Stomach (tissue), 9 donors: Measurements from ENCODE around the gene TRDMT1. TPM values are rescaled to one million over a fixed set of nuclear protein-coding genes. Genes with fewer than 3 reads are reported as not detected.

Experiments used
- DNase-seq, 2 donors: peaks; one replicate each; pipeline versions ENCODE4 v3.0.0 to v3.0.0-alpha.2; 2013 to 2019
- H3K27ac ChIP-seq, 5 donors: fragments of 200-600 bp in 4 of 5; sonication (generic) in 4 of 5; one replicate each; pipeline ENCODE4 v1.5.1; 2013 to 2019; ENCODE audit warnings: mild to moderate bottlenecking in 1 of 5, moderate library complexity in 1 of 5
- H3K27me3 ChIP-seq, 3 donors: fragments of 200-600 bp; sonication (generic); one replicate each; pipeline ENCODE4 v1.5.1; 2017 to 2019; ENCODE audit warnings: mixed run types in 1 of 3
- H3K36me3 ChIP-seq, 4 donors: fragments of 200-600 bp; sonication (generic); 1 replicate in 3 of 4; 2 replicates in 1 of 4; pipeline ENCODE4 v1.5.1; 2016 to 2019
- H3K4me1 ChIP-seq, 4 donors: fragments of 200-600 bp; sonication (generic); one replicate each; pipeline ENCODE4 v1.5.1; 2016 to 2019
- H3K4me3 ChIP-seq, 4 donors: fragments of 200-600 bp; sonication (generic) in 3 of 4; one replicate each; pipeline ENCODE4 v1.5.1; 2016 to 2019; ENCODE audit warnings: mild to moderate bottlenecking in 1 of 4
- H3K9me3 ChIP-seq, 4 donors: fragments of 200-600 bp; sonication (generic); one replicate each; pipeline ENCODE4 v1.5.1; 2016 to 2019
- EP300 ChIP-seq: sonication (generic); formaldehyde crosslinking; IDR thresholded peaks from one replicate; pipeline ENCODE4 v1.6.1; 2017; ENCODE audit warnings: antibody characterized with exemption
- POLR2A ChIP-seq, 4 donors: fragments of 450-650 bp; IDR thresholded peaks; one replicate each; pipeline ENCODE4 v1.6.1; 2016; ENCODE audit warnings: antibody characterized with exemption in 4 of 4, control low read depth in 2 of 4, mild to moderate bottlenecking in 1 of 4, moderate library complexity in 1 of 4
- POLR2AphosphoS5 ChIP-seq, 3 donors: sonication (generic); formaldehyde crosslinking; IDR thresholded peaks; one replicate each; pipeline ENCODE4 v1.6.1; 2016; ENCODE audit warnings: antibody characterized with exemption in 3 of 3
- WGBS, 5 donors: extraction: QIAGEN DNeasy Blood & Tissue Kit in 3 of 5; methylation state at CpG; one replicate each; pipeline versions ENCODE4 v1.1.5 to v1.1.7; 2013 to 2018; 5-methylcytosine and 5-hydroxymethylcytosine counted together
- intact Hi-C: fragments of 100-400 bp; cut with DNase I; formaldehyde crosslinking; loops from one replicate; pipeline ENCODE4 v1.15.1; 2023; ENCODE audit warnings: low total_unique reads
- polyA plus RNA-seq, 3 donors: library from polyadenylated mRNA; stranded (reverse); fragments of 200-250 nt; gene quantifications; one replicate each; pipeline ENCODE4 v1.2.3, GENCODE V29; 2013
- total RNA-seq, 5 donors: library from RNA; depleted of rRNA; stranded (reverse); fragments of >200 nt; gene quantifications; one replicate each; pipeline versions ENCODE4 v1.1.0 to v1.2.3, GENCODE V29; 2014 to 2016
- TF ChIP-seq, protein P1 (sequence below), 7 experiments: fragments of 450-650 bp in 4 of 7; fragments of 200-600 bp in 3 of 7; sonication (generic) in 3 of 7; IDR thresholded peaks; one replicate each; pipeline ENCODE4 v1.5.1; 2016 to 2019; ENCODE audit warnings: antibody characterized with exemption in 7 of 7, control low read depth in 2 of 7, mild to moderate bottlenecking in 1 of 7
- donor health status: healthy with polysubstance abuse.
- donor health status: Bipolar disorder and iron deficiency.
- donor health status: healthy.

Gene TRDMT1
- total and polyA plus RNA-seq, 8 donors, result 1.4 to 44.9 (median 4.2) TPM

DNA sequence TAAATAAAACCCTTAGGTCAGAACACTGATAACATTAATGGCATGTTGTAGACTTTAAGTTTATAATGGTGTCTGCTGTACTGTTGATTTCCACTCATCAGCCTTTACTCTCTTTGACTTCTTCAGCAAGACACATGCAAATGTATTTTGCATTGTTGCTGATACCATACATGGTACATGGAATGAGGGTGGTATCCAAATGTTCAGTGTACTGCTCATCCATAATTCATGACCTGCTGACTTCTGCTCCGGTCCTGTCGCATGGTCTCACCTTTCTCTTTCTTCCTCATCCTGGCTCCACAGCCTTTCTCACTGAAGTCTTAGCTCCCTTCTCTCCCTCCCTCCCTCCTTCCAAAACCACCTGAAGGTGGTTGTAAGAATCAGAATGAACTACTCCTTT lies 67.2 kb downstream of the TRDMT1 start:
- Histone ChIP-seq H3K27me3 (no peaks in the 10 kb centered on the region), H3K4me1 (no peaks in the 10 kb centered on the region), H3K9me3 (no peaks in the 10 kb centered on the region), H3K4me3 (no peak overlapping the region), H3K36me3 (no peaks in the 10 kb centered on the region), H3K27ac (no peak overlapping the region)
- WGBS, 5 donors, result 87 to 98% (median 90%) methylated on average over 2 of the region's 2 CpGs
- TF ChIP-seq EP300, result no peak
- TF ChIP-seq POLR2A (IDR thresholded peaks at IDR 0.05), result no peak
- TF ChIP-seq, protein P1, sequence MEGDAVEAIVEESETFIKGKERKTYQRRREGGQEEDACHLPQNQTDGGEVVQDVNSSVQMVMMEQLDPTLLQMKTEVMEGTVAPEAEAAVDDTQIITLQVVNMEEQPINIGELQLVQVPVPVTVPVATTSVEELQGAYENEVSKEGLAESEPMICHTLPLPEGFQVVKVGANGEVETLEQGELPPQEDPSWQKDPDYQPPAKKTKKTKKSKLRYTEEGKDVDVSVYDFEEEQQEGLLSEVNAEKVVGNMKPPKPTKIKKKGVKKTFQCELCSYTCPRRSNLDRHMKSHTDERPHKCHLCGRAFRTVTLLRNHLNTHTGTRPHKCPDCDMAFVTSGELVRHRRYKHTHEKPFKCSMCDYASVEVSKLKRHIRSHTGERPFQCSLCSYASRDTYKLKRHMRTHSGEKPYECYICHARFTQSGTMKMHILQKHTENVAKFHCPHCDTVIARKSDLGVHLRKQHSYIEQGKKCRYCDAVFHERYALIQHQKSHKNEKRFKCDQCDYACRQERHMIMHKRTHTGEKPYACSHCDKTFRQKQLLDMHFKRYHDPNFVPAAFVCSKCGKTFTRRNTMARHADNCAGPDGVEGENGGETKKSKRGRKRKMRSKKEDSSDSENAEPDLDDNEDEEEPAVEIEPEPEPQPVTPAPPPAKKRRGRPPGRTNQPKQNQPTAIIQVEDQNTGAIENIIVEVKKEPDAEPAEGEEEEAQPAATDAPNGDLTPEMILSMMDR (IDR thresholded peaks at IDR 0.05), result no peak
- no peak for TF ChIP-seq POLR2AphosphoS5 (IDR thresholded peaks at IDR 0.05)
- intact Hi-C loops, result no loop called here
- DNase-seq, result no peak

DNA sequence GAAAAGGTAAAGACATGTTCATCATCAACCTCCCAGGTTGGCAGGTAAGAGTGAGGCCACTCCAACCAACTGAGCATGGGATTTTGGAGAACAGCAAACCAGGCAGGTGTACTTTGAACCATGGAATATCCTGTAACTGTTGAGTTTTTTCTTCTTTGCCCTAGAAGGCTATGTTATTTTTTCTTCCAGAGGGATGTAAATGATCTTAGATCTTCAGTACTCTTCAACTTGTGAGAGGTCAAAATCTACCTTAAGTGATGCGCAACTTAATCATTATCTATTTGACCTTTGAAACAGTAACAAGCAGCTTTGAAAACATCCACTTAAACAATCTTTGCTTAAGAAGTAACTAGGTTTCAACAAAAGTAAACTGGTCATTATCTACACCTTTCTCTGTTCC lies 71.7 kb downstream of the TRDMT1 start, which contains the start of gene CUBN:
CUBN (minus strand) TSS at position 71 of the 400 bp plus-strand sequence; CDS start at position 25, 46 bp downstream.
- H3K9me3 ChIP-seq, result no peaks in the 10 kb centered on the region
- no peak for TF ChIP-seq POLR2AphosphoS5 (IDR thresholded peaks at IDR 0.05)
- no peak for TF ChIP-seq EP300
- TF ChIP-seq, protein P1 (IDR thresholded peaks at IDR 0.05), result no peak
- no peak for TF ChIP-seq POLR2A (IDR thresholded peaks at IDR 0.05)
- no peaks in the 10 kb centered on the region for H3K36me3 ChIP-seq
- no peak for DNase-seq
- intact Hi-C loops, result no loop called here
- WGBS, 5 donors, result 84 to 98% (median 93%) methylated on average over 1 of the region's 1 CpG
- no peak within 1 kb of the TSS for H3K27ac ChIP-seq
- no peaks in the 10 kb centered on the region for H3K4me1 ChIP-seq
- H3K27me3 ChIP-seq, result no peaks in the 10 kb centered on the region
- no peak within 1 kb of the TSS for H3K4me3 ChIP-seq

DNA sequence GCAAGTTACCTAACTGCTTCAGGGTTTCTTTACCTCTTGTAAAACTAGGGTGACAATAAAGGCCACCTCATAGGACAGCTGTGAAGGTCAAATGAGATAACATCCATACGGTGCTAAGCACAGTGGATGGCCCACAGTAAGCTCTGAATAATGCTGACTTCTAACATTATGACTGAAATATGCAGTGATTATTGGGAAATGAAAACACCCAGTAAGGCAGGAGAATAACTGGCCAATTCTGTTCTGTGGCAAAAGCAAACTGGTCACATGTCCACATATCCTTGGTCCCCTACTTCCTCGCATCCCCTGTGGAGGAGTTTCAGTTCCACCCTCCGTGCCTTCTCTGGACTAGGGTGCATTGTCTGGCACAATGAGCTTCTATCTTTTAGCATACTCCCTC lies 73.2 kb downstream of the TRDMT1 start:
- no peak overlapping the region for H3K27ac ChIP-seq
- TF ChIP-seq POLR2A (IDR thresholded peaks at IDR 0.05), result no peak
- TF ChIP-seq POLR2AphosphoS5 (IDR thresholded peaks at IDR 0.05), result no peak
- no peak for TF ChIP-seq EP300
- TF ChIP-seq, protein P1 (IDR thresholded peaks at IDR 0.05), result no peak
- H3K4me1 ChIP-seq, result peaks cover 0 to 3% (median 0%) of the 10 kb centered on the region in 4 donors
- no peaks in the 10 kb centered on the region for H3K9me3 ChIP-seq
- 78 to 86% (median 83%) methylated on average over 3 of the region's 3 CpGs for WGBS, 5 donors
- H3K36me3 ChIP-seq, result no peaks in the 10 kb centered on the region
- H3K27me3 ChIP-seq, result no peaks in the 10 kb centered on the region
- H3K4me3 ChIP-seq, result no peak overlapping the region
- DNase-seq, result no peak
- intact Hi-C loops, result no loop called here

DNA sequence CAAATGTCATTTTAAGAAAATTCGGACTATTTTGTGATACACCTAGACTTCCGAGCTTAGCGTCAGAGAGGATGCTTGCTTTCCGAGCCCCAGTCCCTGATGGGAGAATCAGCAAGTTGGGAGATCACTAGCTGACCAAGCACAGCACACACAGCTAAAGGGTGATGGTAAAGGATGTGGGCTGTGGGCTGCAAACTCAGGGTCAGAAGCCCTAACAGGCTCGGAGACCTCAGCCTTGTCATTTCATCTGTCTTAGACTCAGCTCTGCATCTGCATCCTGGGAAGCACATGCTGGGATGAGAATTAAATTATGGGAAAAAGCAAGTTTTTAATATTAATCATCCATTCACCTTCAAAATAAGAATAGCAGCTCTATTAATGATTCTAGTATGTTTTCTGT lies 75.1 kb downstream of the TRDMT1 start:
- WGBS, 5 donors, result 87 to 95% (median 91%) methylated on average over 5 of the region's 5 CpGs
- no peak for DNase-seq
- Histone ChIP-seq H3K27ac (no peak overlapping the region), H3K4me1 (peaks cover 0 to 3% (median 0%) of the 10 kb centered on the region in 4 donors), H3K4me3 (no peak overlapping the region), H3K27me3 (no peaks in the 10 kb centered on the region), H3K9me3 (no peaks in the 10 kb centered on the region), H3K36me3 (no peaks in the 10 kb centered on the region)
- intact Hi-C loops, result no loop called here
- TF ChIP-seq POLR2A (IDR thresholded peaks at IDR 0.05), result no peak
- TF ChIP-seq EP300, result no peak
- TF ChIP-seq, protein P1 (IDR thresholded peaks at IDR 0.05), result no peak
- TF ChIP-seq POLR2AphosphoS5 (IDR thresholded peaks at IDR 0.05), result no peak
